Measurements from ENCODE around the gene SGIP1. TPM values are rescaled to one million over a fixed set of nuclear protein-coding genes. Genes with fewer than 3 reads are reported as not detected.

The SGIP1 gene
- total RNA-seq, 2 donors from 2014 or later = 0.59 to 38.4 TPM

- Histone ChIP-seq H3K4me1 (replicated peaks) (no peaks in the 10 kb centered on the region), H3K36me3 (no peaks in the 10 kb centered on the region), H3K27me3 (replicated peaks; ENCODE audit: insufficient read depth) (no peaks in the 10 kb centered on the region), H3K9me3 (no peaks in the 10 kb centered on the region), H3K27ac (no peak overlapping the region), H3K4me3 (no peak overlapping the region)
- no peak for TF ChIP-seq POLR2A (IDR thresholded peaks at IDR 0.05)
- no peak for TF ChIP-seq POLR2AphosphoS5 (IDR thresholded peaks at IDR 0.05)
- no peak for TF ChIP-seq CTCF (IDR thresholded peaks at IDR 0.05)
- 52% methylated on average over 3 of the region's 3 CpGs for WGBS
- DNase-seq (ENCODE audit: low spot score) = no peak
- intact Hi-C loops (cut with DNase I) = no loop called here
Measured at GRCh38 chr1:66644331-66644730, 110.4 kb downstream of the SGIP1 start.

DNA sequence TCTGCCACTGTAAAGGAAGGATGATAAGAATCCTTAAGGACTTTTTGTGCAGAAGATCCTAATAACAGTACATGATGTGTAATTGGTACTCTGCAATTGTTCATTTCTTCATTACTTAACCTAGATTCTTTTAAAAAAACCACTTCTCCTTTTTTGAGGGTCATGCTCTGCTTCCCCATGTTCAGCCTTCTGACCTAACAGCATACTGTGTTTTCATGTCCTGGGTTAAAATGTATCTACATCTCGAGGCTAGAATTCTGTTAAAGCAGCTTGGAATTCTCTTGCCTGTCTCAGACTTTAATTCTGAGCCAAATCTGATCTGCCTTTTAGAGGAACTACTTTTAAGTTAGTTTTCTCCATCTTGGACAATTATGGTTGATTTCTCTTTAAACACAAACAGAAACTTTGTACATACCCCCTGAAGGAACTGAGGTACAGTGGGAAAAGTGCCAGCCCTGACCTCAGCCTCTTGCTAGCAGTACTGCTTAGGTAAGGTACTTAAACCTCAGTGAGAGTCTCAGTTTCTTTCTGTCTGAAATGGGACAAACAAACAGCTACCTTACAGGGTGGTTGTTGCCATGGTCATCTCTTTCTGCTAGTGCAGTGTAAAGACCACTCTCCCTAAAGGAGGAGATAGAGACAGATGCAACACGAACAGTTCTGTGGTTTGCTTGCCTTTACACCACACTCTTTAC lies 115.1 kb downstream of the SGIP1 start:
- 51% methylated on average over 2 of the region's 2 CpGs for WGBS
- Histone ChIP-seq H3K27me3 (replicated peaks; ENCODE audit: insufficient read depth) (no peaks in the 10 kb centered on the region), H3K4me1 (replicated peaks) (no peaks in the 10 kb centered on the region), H3K36me3 (no peaks in the 10 kb centered on the region), H3K4me3 (no peak overlapping the region), H3K27ac (no peak overlapping the region), H3K9me3 (no peaks in the 10 kb centered on the region)
- intact Hi-C loops (cut with DNase I) = no loop called here
- TF ChIP-seq CTCF (IDR thresholded peaks at IDR 0.05) (no peak), POLR2A (IDR thresholded peaks at IDR 0.05) (no peak), POLR2AphosphoS5 (IDR thresholded peaks at IDR 0.05) (no peak)
- DNase-seq (ENCODE audit: low spot score) = no peak

DNA sequence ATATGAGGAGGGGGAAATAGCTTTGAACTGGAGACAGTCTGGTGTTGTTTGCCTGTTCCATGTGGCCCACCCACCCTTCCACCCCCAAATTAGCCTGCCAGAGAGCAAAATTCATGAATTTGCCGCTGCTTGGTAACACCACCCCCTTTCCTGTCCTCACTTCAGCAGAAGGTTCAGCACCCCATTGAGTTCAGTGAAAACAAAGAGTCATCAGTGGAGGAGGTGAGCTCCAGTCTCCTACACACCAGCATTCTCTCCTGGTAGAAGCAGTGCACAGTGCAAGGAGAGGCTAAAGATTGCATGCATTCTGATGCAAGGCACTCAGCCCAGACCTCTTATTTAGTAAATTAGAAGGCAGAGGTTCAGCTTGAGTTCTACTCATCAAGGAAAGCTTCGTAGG lies 118.6 kb downstream of the SGIP1 start:
- DNase-seq (ENCODE audit: low spot score) = no peak
- Histone ChIP-seq H3K4me1 (replicated peaks) (no peaks in the 10 kb centered on the region), H3K4me3 (no peak overlapping the region), H3K27ac (no peak overlapping the region), H3K36me3 (no peaks in the 10 kb centered on the region), H3K9me3 (no peaks in the 10 kb centered on the region), H3K27me3 (replicated peaks; ENCODE audit: insufficient read depth) (no peaks in the 10 kb centered on the region)
- 78% methylated on average over 2 of the region's 2 CpGs for WGBS
- TF ChIP-seq POLR2A (IDR thresholded peaks at IDR 0.05) = no peak
- TF ChIP-seq CTCF (IDR thresholded peaks at IDR 0.05) = no peak
- TF ChIP-seq POLR2AphosphoS5 (IDR thresholded peaks at IDR 0.05) = no peak
- intact Hi-C loops (cut with DNase I) = no loop called here

GRCh38 chr1:66654643-66655042 lies 120.7 kb downstream of the SGIP1 start:
- intact Hi-C loops (cut with DNase I) = no loop called here
- H3K36me3 ChIP-seq = no peaks in the 10 kb centered on the region
- H3K4me3 ChIP-seq = no peak overlapping the region
- no peak overlapping the region for H3K27ac ChIP-seq
- TF ChIP-seq POLR2AphosphoS5 (IDR thresholded peaks at IDR 0.05) (no peak), POLR2A (IDR thresholded peaks at IDR 0.05) (no peak), CTCF (IDR thresholded peaks at IDR 0.05) (no peak)
- no peaks in the 10 kb centered on the region for H3K4me1 ChIP-seq (replicated peaks)
- no peaks in the 10 kb centered on the region for H3K27me3 ChIP-seq (replicated peaks; ENCODE audit: insufficient read depth)
- H3K9me3 ChIP-seq = no peaks in the 10 kb centered on the region
- DNase-seq (ENCODE audit: low spot score) = no peak

- no peaks in the 10 kb centered on the region for H3K27me3 ChIP-seq (replicated peaks; ENCODE audit: insufficient read depth)
- no peak overlapping the region for H3K4me3 ChIP-seq
- no peak for DNase-seq (ENCODE audit: low spot score)
- WGBS = 59% methylated on average over 1 of the region's 1 CpG
- intact Hi-C loops (cut with DNase I) = no loop called here
- H3K4me1 ChIP-seq (replicated peaks) = no peaks in the 10 kb centered on the region
- H3K36me3 ChIP-seq = no peaks in the 10 kb centered on the region
- H3K27ac ChIP-seq = no peak overlapping the region
- TF ChIP-seq CTCF (IDR thresholded peaks at IDR 0.05) = no peak
- no peak for TF ChIP-seq POLR2AphosphoS5 (IDR thresholded peaks at IDR 0.05)
- TF ChIP-seq POLR2A (IDR thresholded peaks at IDR 0.05) = no peak
- H3K9me3 ChIP-seq = no peaks in the 10 kb centered on the region
Measured at GRCh38 chr1:66671455-66671854, 137.5 kb downstream of the SGIP1 start.

All from prostate gland (tissue), 2 donors.